Measurements from ENCODE around the gene ARHGEF5. TPM values are rescaled to one million over a fixed set of nuclear protein-coding genes. Genes with fewer than 3 reads are reported as not detected.
A peak's percentile ranks its signal among the peaks of the same experiment; 100 is the strongest.

The ARHGEF5 gene
- total and polyA plus RNA-seq, 2 donors (not counting 1 experiment from before 2014, with no cell fraction given), result 6.8 to 6.9 TPM

GRCh38 chr7:144391823-144392255, 36.6 kb downstream of the ARHGEF5 start:
- Mint-ChIP-seq H3K9me3 (ENCODE audit: insufficient read depth) (no peaks in the 10 kb centered on the region), H3K27me3 (peaks cover 8% of the 10 kb centered on the region), H3K27ac (no peak overlapping the region), H3K4me3 (peak overlapping the region; percentile 4), H3K4me1 (peaks cover 4% of the 10 kb centered on the region)
- no peaks in the 10 kb centered on the region for H3K9me3 ChIP-seq (ENCODE audit: control extremely low read depth in 1 of 3, control insufficient read depth in 2 of 3, insufficient read depth in 1 of 3, low read length in 2 of 3)
- H3K27ac ChIP-seq (ENCODE audit: low read length in 2 of 2), result no peak overlapping the region
- no peaks in the 10 kb centered on the region for H3K27me3 ChIP-seq (replicated peaks in 1 of 4; ENCODE audit: control extremely low read depth in 1 of 4, control insufficient read depth in 3 of 4, insufficient read depth in 4 of 4, low read length in 3 of 4)
- intact Hi-C loops (cut with micrococcal nuclease), result no loop called here
- 6% methylated on average over 5 of the region's 8 CpGs for WGBS (ENCODE audit: insufficient coverage)
- H3K4me2 ChIP-seq (replicated peaks; ENCODE audit: low read depth, low read length, poor library complexity, severe bottlenecking), result peak overlapping the region; percentile 45
- peak overlapping the region; percentile 80 for H2AFZ ChIP-seq (ENCODE audit: insufficient read depth, low read depth, low read length, poor library complexity, severe bottlenecking)
- no peak for TF ChIP-seq EZH2 (IDR thresholded peaks at IDR 0.05; ENCODE audit: borderline replicate concordance, insufficient read depth, low read depth, low read length, poor library complexity, severe bottlenecking)
- TF ChIP-seq CTCF (IDR thresholded peaks at IDR 0.05), result peak; percentile 77
- no peaks in the 10 kb centered on the region for H4K20me1 ChIP-seq (ENCODE audit: control insufficient read depth, insufficient read depth, low read length, poor library complexity, severe bottlenecking)
- POLR2A ChIA-PET, result interaction anchor here (0.7 kb wide), 2 partner anchors 81 to 490 kb away, joined by 5 to 8 read pairs; no protein-coding TSS in a partner anchor
- H3K4me1 ChIP-seq (ENCODE audit: control insufficient read depth in 2 of 2, insufficient read depth in 2 of 2, low read length in 2 of 2), result peaks cover 7 to 10% of the 10 kb centered on the region in 2 donors
- H3K79me2 ChIP-seq (ENCODE audit: control insufficient read depth, insufficient read depth, low read length), result no peaks in the 10 kb centered on the region
- peak; percentile 74 for DNase-seq
- no peak overlapping the region for H3K9ac ChIP-seq (ENCODE audit: low read length)
- no peaks in the 10 kb centered on the region for H3K36me3 ChIP-seq (replicated peaks in 1 of 2; ENCODE audit: control extremely low read depth in 1 of 2, control insufficient read depth in 1 of 2, extremely low read depth in 1 of 2, insufficient read depth in 2 of 2, low read length in 1 of 2)
- CTCF ChIA-PET, result interaction anchor here (0.6 to 2.0 kb wide), 11 partner anchors 9 to 1729 kb away, joined by 3 to 14 read pairs (median 5); partner anchors contain the start of gene TCAF1
- no peak overlapping the region for H3K4me3 ChIP-seq (ENCODE audit: control extremely low read depth in 1 of 5, extremely low read depth in 1 of 5, insufficient read depth in 1 of 5, low read depth in 2 of 5, low read length in 4 of 5)
- peak; percentile 64 for ATAC-seq (ENCODE audit: low read depth)

- Histone ChIP-seq H2AFZ (ENCODE audit: insufficient read depth, low read depth, low read length, poor library complexity, severe bottlenecking) (no peak overlapping the region), H3K79me2 (ENCODE audit: control insufficient read depth, insufficient read depth, low read length) (no peaks in the 10 kb centered on the region), H3K4me3 (ENCODE audit: control extremely low read depth in 1 of 5, extremely low read depth in 1 of 5, insufficient read depth in 1 of 5, low read depth in 2 of 5, low read length in 4 of 5) (no peak overlapping the region), H3K27me3 (replicated peaks in 1 of 4; ENCODE audit: control extremely low read depth in 1 of 4, control insufficient read depth in 3 of 4, insufficient read depth in 4 of 4, low read length in 3 of 4) (peaks cover 0 to 4% (median 0%) of the 10 kb centered on the region in 4 experiments), H3K9ac (ENCODE audit: low read length) (no peak overlapping the region), H3K27ac (ENCODE audit: low read length in 2 of 2) (no peak overlapping the region), H4K20me1 (ENCODE audit: control insufficient read depth, insufficient read depth, low read length, poor library complexity, severe bottlenecking) (no peaks in the 10 kb centered on the region), H3K4me2 (replicated peaks; ENCODE audit: low read depth, low read length, poor library complexity, severe bottlenecking) (no peak overlapping the region), H3K36me3 (replicated peaks in 1 of 2; ENCODE audit: control extremely low read depth in 1 of 2, control insufficient read depth in 1 of 2, extremely low read depth in 1 of 2, insufficient read depth in 2 of 2, low read length in 1 of 2) (no peaks in the 10 kb centered on the region), H3K4me1 (ENCODE audit: control insufficient read depth in 2 of 2, insufficient read depth in 2 of 2, low read length in 2 of 2) (peaks cover under 1 to 16% of the 10 kb centered on the region in 2 donors), H3K9me3 (ENCODE audit: control extremely low read depth in 1 of 3, control insufficient read depth in 2 of 3, insufficient read depth in 1 of 3, low read length in 2 of 3) (no peaks in the 10 kb centered on the region)
- ChIA-PET CTCF (no interaction called here), POLR2A (no interaction called here)
- ATAC-seq (ENCODE audit: low read depth), result no peak
- intact Hi-C loops (cut with micrococcal nuclease), result no loop called here
- Mint-ChIP-seq H3K27ac (no peak overlapping the region), H3K4me1 (no peaks in the 10 kb centered on the region), H3K27me3 (peaks cover 9% of the 10 kb centered on the region), H3K4me3 (no peak overlapping the region), H3K9me3 (ENCODE audit: insufficient read depth) (no peaks in the 10 kb centered on the region)
- TF ChIP-seq CTCF (IDR thresholded peaks at IDR 0.05) (no peak), EZH2 (IDR thresholded peaks at IDR 0.05; ENCODE audit: borderline replicate concordance, insufficient read depth, low read depth, low read length, poor library complexity, severe bottlenecking) (no peak)
- 55% methylated on average over 4 of the region's 4 CpGs for WGBS (ENCODE audit: insufficient coverage)
- DNase-seq, result no peak
Measured at GRCh38 chr7:144397086-144397485, 41.9 kb downstream of the ARHGEF5 start.
